COLO668 (cell line): Measurements from ENCODE around the gene SEC31B.

Source experiments
- DNase-seq: peaks from one replicate; lab custom pipeline; 2025; ENCODE audit not compliant: unreplicated experiment; lab: John Stamatoyannopoulos, UW

Gene SEC31B

DNA sequence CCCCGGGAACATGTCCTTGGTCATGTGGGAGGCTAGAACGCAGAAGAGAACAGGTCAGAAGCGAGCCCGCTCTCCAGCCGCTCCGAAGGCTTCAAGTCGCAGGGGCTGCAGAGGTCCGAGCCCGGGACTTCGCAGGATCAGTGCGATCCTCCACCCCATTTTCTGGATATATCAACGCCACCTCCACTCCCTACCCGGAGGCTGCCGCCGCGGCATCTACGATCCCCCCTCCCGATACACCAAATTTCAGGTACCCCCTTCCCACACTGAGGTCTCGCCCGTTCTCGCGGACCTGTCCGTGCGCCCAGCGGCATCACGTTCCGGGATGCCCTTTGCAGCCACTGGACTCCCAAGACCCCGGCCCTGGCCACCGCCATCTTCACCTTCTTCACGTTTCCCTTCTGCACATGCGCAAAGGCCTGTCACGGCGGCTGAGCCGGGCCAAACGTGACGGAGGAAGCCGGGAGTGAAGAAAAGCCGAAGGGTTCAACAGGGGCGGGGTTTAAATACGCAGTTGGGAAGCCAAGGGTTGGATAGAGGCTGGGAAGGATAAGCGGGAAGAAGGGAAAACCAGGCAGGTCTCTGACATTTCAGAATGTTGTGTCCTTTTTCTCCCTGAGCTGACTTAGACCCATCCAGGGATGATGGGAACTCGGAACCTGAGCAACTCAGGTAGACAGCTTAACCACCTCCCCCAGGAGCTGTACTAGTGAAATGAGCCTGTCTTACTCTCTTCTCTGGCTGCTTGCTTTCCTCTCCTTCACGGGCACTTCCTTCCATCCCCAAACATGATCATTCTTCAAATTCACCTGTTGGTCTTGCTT, 10.0 kb upstream of the SEC31B start, which contains the start of gene NDUFB8:
TSS of gene NDUFB8 (minus strand) at position 397 of the 824 bp plus-strand sequence. CDS start at position 377, 20 bp downstream.
- DNase-seq: peak; percentile 71

DNA sequence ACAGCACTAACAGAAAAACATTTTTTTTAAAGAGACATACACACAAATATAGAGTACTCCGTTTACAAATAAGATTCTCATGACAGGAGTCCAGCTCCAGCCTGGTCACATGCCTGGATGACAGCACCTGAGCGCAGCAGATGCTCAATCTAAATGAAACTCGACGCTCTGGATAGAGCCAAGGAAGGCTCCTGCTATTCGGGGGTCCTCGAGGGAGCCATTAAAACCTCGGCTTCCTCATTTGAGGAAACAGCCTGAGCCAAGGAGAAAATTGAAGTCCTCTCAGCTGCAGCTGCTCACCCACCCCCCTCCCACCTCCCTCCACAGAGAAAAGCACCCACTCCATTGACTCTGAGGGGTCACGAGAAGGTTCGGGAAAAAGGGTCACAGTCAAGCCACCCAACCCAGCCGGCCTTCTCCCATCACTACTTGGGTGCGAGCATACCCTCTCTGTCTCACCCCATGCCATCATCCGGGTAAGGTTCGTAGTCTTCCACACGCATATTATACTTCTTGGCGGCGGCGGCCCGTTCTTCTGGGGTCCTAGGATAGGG, 9.3 kb upstream of the SEC31B start:
- peak; percentile 2 for DNase-seq

DNA sequence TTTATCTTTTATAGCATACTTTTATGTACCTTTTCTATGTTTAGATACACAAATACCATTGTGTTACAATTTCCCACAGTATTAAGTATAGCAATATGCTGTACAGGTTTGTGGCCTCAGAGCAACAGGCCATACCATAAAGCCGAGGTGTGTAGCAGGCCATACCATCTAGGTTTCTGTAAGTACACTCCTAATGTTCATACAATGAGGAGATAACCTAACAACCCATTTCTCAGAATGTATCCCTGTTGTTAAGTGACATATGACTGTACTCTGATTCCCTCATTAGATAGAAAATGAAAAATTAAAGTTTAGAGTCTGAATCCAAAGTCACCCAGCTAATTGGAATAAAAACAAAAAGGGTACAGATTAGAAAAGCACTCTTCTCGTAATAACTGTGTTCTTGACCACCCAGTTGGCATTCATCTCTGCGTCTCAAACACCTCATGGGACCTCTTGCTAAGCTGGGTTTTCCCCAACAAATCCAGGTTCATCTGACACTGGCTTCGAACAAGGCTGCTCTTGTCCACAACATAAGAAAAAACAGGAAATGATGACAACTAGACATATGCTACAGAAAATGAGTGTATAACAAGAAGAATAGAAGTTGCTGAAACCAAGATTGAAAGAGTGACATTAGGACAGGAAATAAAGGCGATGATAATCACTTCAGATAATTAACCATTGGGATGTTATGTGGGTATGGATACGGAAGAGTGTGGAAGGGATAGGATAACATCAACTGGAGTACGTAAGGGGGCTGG, 8.6 kb upstream of the SEC31B start:
- DNase-seq: no peak

DNA sequence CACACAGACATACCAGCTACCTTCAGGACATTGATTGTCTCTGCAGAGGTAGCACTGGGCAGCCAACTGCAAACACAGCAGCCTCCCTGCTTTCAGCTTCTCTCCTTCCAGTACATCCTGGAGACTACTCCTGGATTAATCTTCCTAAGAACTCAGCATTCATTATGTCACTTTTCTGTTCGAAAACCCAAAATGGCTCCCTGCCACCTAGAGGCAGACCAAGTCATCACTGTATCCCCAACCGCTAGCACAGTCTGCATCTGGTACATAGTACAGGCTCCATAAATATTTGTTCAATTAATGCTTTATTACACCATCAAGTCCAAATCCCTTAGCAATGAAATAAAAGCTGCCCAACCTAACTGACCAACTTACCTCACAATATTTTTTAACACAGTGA, 5.0 kb upstream of the SEC31B start:
- no peak for DNase-seq

DNA sequence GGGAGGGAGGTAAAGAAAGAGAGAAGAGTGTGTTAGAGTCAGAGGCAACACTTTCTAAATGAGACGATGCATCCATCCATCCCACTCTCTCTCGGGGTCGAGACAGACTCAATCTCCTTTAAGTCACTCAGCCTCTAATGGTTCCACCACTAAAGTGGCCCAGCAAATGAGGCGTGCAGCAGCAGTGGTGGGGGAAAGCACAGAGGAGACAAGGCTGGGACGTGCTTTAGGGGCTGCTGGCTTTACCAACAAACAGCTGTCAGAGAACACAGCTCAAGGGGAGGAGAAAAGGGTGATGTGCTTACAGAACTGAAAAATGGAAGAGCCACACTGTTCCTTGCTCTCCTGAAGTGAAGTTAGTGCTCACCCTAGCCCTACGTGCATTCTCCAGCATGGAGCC, 4.5 kb upstream of the SEC31B start:
- DNase-seq: no peak

DNA sequence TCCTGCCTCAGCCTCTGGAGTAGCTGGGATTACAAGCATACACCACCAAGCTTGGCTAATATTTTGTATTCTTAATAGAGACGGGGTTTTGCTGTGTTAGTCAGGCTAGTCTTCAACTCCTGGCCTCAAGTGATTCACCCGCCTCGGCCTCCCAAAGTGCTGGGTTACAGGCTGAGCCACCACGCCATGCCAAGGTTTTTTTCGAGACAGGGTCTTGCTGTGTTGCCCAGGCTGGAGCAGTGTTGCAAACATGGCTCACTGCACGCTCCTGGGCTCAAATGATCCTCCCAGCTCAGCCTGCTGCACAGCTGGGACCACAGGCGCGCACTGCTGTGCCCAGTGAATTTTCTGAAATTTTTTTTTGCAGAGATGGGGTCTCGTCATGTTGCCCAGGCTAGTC, 3.3 kb upstream of the SEC31B start:
- DNase-seq: no peak

DNA sequence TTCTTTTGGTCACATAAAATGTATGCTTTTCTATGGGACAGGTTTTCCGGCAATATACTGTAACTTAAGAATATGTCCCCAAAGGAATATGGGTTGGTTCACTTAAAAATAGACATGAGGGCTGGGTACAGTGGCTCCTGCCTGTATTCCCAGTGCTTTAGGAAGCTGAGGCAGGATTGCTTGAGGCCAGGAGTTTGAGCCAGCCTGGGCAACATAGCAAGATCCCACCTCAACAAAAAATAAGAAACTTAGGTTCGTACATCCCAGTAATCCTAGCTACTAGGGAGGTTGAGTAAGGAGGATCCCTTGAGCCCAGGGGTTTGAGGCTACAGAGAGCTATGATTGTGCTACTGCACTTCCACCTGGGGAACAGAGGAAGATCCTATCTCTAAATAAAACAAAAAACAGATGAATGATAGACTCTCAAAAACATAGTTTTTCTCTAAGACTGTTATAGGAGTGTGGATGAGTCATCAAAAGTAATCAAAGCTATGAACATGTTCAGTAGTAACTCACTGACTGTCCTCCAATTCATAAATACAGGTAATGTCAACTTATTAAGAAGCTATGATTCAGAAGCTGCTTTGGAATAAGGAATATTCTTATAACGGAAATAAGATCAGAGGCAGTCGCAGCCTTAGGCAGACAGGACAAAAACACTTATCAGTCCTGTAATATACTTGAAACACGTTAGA, 2.6 kb upstream of the SEC31B start:
- DNase-seq: no peak

DNA sequence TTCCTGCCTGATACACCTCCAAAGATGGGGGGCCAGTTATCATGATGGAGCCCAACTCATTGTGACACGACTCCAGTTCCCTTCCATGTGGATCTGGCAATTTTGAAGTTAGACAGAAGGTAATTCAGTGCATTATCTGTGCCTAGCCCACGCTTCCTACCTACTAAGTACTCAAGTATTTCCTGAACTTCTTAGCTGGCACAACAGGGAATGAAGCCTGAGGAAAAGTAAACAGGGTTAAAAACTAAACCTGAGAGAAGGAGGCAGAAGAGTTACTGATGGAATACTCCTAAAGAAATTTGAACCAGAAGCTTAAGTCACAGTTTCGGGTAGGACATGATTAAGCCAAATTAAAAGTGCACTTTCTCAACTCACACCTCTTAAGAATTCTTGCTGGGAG, 1.1 kb upstream of the SEC31B start:
- DNase-seq: no peak

DNA sequence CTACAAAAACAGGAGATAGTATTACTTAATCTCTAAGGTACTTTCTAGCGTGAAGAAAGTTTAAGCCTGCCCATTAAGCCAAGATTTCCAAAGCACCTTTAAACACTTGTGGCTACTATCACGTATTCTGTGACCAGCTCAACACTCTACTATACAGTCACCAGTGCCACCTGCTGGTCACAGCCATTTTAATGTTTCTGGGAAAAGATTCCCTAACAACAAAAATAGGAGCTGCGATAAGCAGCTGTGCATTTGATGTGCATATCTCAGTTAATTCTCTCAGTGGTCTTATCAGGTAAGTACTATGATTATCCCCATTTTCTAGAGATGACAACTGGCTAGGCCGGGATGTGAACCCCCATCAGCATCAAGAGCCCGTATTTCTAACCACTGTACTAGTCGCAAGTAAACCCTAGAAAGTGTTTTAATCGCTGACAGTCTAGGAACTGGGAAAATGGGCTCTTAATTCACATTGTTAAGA, 860 bp downstream of the SEC31B start:
- peak; percentile 38 for DNase-seq

DNA sequence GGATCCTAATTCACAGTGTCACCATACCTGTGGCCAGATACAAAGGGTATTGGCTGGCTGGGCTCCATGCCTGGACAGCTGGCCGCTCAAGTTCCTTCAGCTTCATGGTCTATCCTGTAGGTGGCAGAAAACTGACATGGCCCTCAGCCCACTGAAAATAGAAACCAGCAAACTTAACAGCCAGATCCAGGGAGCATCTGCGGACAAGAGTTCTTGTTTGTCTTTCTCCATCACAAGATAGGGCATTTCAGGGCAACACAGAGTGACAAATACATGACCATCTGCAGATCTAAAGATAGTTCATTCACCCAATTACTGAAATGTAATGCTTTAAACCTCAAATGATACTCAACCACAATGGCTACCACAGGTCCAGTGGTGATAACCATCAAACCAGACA, 2.8 kb downstream of the SEC31B start:
- DNase-seq: no peak

DNA sequence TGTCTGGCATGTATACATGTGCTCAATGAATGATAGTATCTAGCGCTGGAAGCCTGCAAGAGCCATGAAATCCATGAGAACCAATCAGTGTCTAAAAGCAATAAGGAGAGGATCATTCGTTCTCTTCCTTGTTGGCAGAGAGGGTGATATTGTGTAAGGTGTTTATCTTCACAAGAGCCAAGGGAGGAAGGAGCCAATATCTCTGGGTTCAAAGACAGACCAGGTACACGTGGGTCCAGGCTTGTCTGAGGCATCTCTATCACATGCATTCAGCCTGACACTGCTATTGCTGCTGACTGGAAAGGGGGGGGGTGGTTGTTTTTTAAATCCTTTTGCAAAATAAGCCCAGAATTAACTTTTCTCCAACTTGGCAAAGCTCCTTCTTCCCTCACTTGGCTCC, 4.0 kb downstream of the SEC31B start:
- no peak for DNase-seq

DNA sequence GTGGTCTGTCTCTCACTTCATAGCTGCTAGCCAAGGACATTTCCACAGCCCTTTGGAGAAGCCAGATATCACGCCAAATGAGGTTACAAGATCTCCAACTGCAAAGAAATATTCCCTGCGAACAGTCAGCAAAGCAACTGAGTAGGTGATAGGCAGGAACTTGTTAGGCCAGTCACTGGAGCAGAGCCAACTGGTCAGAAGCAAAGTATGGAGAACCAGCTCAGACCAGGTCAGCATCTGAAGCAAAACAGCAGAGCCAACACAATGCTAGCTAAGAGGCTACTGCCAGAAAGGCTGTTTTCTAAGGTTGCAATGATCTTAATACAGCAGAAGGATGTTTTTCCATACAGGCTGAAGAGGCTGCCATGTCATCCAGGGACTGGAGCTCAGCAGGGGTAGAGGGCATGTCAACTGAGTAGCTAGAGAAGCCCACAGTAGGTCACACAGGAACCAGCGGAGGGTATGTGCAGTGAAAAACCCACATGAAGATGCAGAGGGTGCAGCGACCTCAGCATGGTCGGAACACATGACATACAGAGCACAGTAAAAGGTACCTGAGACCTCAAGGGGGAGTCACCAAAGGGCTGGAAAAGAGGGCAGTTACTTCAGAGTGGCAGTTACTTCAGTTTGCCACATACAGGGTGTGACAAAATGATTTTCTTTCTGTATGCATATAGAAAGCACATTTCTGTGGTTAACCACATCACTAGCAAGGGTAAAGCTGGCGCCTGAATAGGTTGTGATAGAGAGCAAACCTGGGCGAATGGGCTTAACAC, 8.9 kb downstream of the SEC31B start:
- DNase-seq: no peak

DNA sequence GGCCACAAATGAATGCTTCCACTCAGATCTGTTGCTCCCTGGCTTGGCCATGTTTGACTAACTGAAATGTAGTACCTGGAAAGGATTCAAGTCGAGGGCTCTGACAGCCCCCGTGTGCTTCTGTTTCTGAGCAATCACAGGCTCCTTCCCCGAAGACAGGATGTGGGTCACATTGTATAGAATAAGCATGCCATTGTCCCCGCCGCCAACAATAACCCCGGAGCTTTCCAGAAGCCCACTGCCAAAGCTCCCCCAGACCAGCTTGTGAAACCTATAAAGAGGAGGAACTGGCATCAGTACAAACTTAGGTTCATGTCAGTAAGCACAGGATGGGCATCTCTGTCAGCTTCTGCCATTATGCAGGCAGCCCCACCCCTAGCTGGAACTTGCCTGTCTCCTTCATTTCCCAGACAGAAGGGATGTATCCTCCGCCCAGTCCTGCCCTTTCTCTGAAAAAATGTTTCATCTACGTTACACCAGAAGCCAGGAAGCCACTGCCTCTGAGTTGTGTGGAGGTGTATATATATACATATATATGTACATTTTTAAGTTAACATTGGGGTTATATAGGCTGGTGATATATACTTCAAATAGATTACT, 10.3 kb downstream of the SEC31B start:
- DNase-seq: no peak

DNA sequence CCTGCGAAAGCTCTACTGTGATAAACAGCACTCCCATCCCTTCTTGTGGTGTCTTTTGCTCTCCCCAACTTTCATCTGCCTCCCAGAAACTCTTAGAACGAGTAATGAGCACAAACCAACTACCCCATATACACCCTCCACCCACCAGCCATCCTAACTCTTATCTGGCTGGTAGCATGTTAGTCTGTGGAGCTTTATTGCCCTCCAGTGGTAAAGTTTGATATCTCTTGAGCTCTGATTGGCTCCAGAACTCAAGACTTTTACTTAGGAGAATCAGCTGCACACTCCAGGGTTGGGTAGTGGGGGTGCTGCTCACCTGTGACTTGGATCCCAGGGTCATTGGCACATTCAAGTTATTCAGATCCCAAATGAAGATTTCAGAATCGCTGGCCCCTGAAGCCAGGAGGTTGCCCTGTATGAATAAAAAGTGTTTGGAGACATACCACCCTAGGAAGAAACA, 10.9 kb downstream of the SEC31B start:
- DNase-seq: peak; percentile 21

DNA sequence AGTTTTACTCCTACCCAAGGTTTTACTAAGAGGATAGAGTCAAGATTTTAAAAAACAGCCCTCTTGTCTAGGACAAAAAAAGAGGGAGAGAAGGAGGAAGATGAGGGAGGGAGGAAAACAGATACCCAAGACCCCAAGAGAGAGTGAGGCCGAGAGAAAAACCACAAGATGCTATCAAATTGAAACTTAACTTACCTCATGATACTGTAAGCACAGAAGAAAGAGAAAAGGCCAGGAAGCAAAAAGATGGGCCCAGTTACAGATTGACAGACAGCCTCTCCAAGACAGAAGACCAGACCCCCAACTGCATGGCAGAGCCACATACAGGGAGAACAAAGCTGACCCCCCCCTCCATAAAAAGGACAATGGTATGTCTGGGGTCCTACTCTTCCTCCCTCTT, 11.4 kb downstream of the SEC31B start:
- no peak for DNase-seq

DNA sequence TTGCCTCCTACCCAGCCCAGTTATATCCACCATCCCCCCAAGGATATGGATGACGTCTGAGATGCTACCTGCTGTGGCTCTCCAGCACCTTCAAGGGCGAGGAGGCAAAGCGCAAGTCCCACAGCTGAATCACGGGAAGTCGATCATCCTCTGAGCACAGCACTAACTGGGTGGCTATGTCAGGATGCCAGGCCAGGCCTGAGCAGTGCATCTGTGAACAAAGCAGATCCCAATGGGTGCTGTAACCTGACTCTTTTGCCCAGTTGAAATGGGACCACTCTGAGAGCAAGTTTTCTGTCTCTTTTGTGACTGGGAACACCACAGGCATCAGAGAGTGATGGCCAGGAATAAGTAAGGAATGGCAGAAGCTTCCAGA, 12.3 kb downstream of the SEC31B start:
- no peak for DNase-seq

DNA sequence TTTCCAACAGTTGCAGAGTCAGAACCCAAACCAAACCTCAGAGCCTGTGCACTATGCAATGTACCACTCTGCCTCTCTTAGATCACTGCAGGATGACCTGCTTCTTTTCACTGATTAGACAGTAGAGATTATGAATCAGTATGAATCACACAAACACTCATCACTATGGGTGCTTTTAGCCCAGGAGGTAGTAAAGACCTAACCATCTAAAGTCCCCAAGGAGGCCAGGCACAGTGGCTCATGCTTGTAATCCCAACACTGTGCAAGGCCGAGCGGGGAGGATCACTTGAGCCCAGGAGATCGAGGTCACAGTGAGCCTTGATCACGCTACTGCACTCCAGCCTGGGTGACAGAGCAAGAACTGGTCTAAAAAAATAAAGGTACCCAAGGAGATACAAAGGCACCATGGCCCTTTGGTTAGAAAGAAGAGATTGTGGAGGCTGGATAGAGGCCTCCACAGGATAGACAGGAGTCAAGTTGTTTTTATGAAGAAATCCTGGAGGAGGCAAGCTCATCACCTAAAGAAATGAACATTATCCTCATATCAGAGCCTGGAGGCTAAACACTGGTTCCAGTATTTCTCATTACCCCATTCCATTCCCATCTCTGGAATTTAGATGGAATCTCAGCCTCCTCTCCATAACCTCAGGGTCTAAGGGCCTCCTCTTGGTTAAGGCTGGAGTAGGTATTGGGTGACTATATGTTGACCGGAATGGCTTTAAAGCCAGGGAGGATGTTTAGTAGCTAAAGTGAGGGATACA, 12.9 kb downstream of the SEC31B start:
- no peak for DNase-seq

DNA sequence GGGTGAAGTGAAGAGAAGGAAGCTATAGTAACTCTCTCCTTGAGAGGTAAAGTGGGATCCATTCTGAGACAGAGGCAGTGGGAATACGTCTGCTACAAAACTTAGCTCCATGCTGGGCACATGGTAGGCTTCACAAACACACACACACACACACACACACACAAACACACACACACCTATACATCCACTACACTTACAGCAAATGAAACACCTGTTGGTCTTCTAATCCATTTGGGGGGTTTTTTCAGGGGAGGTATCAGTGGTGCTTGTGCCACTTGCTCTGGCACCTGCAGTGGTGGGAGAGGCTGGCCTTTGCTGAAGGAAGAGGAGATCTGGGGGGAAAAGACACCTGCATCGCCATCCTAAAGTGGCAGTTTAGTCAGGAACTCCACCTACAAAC, 14.5 kb downstream of the SEC31B start:
- no peak for DNase-seq

DNA sequence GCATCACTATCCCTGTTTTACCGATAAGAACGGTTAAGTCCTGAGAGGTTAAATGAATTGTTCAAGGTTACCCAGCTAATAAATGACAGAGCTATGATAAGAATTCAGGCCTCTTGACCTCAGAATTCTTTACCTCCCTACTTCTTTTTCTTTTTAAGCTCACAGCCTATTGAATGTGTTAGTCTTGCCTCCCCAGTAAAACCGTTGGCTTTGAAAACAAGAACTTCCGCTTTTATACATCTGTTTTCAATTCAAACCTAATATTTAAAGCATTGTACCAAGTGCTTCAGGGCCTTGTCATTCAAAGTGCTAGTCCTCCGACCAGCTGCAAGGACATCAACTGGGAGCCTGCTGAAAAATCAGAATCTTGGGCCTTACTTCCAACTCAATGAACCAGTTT, 15.6 kb downstream of the SEC31B start:
- DNase-seq: no peak
